Measurements from ENCODE around the gene VPS33B.
A peak's percentile ranks its signal among the peaks of the same experiment; 100 is the strongest.
"Not testable (repeated sequence)": the region's sequence is repeated elsewhere in the genome, so short reads cannot be mapped to it uniquely, and the experiment has no call there.

The VPS33B gene

GRCh38 chr15:91022075-91022831 lies at the start of gene VPS33B:
VPS33B (minus strand) TSS chr15:91022594; CDS start chr15:91022249, 345 bp downstream.
- DNase-seq (ENCODE audit: low read depth) = peak; percentile 75

DNA sequence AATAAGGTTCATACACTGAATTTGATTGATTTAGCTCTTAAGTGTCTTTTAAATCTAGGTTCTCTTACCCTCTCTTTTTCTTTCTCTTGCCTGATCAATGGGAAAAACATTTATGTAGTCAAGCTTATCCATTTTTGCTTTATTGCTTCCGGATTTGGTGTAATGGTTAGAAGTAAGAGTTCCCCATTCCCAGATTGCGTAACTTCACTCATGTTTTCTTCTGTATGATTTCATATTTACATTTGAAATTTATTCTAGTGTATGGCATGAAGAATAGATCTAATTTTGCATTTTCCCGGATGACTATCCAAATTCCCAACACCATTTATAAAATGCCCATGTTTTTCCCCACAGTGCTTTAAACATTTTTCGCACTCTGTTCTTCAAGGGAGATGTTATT lies 49.8 kb upstream of the VPS33B start:
- DNase-seq (ENCODE audit: low read depth) = no peak

- DNase-seq (ENCODE audit: low read depth) = no peak
These were observed 48.5 kb upstream of the VPS33B start for GRCh38 chr15:91070872-91071271.

DNA sequence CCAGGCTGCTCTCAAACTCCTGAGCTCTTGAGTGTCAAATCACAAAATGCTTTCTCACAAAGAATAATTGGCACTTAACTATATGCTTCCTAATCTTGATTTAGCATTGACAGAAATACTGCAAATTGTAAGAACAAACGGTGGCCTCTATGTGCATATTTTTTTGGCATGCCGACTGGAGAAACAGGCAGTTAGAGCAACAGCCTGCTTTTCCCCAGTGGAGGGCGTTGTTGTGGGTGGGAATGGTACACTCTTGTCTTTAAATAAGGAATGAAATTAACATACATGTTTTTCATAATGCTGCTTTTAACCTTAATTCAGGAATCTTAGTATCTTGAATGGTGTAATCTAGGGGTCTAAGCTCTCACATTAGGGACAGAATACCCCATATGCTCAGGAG lies 46.6 kb upstream of the VPS33B start:
- no peak for DNase-seq (ENCODE audit: low read depth)

GRCh38 chr15:91068436-91068835 lies 46.0 kb upstream of the VPS33B start:
- no peak for DNase-seq (ENCODE audit: low read depth)

GRCh38 chr15:91067036-91067435 lies 44.6 kb upstream of the VPS33B start:
- DNase-seq (ENCODE audit: low read depth) = peak; percentile 39

GRCh38 chr15:91065505-91065904 lies 43.1 kb upstream of the VPS33B start:
- no peak for DNase-seq (ENCODE audit: low read depth)

DNA sequence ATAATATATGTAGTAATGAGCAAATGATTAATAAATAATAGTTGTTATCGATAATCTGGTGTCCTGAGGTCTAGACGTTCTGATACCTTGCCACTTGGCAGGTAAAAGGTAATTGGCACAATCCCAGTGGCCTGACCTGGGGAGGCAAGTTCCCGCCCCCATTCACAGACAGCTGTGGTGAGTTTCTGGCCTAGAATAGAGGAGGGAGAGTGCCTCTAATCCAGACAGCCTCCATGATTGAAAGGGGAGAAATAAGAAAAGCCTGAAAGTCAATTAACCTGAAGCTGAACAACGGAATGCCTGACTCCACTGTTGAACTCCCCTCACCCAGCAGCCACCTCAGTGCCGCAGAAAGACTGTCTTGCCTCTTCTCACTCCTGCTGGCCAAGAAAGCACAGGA lies 39.6 kb upstream of the VPS33B start:
- DNase-seq (ENCODE audit: low read depth) = no peak

GRCh38 chr15:91061230-91061629 lies 38.8 kb upstream of the VPS33B start:
- DNase-seq (ENCODE audit: low read depth) = no peak

DNA sequence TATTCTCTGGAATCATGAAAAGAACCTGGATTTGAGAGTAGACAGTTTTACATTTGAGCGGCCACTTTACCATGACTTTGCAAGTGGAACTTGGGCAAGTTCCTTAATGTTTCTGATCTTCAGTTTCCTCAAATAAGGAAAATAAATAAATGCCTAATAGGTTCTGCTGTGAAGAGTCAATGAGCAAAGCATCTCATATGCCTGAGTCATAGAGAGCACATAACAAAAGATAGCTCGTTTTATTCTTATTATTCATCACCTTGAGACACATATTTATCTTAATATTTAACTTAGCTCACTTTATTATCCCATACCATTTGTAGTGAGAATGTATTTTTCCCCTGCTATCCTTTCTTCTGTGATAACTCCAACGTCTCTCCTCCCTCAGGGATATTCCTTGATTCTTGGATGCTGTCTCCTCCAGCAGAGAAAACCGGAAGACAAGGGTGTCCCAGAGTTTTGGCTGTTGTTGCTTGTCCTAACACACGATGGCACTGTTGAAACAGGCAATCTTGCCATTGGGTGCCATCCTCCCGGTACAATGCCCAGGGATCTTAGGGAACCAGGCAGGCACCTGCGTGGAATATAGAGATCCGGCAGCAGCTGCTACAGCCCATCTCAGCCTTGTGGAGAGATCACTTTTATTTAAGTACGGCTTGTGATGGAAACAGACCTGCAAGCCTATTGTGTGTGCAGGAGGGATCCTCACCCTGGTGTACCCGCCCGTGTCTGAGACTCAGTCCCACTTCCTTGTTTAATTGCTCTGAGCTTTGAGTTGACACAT lies 33.3 kb upstream of the VPS33B start:
- peak; percentile 54 for DNase-seq (ENCODE audit: low read depth)

- no peak for DNase-seq (ENCODE audit: low read depth)
These were observed 32.4 kb upstream of the VPS33B start for GRCh38 chr15:91054816-91055215.

DNA sequence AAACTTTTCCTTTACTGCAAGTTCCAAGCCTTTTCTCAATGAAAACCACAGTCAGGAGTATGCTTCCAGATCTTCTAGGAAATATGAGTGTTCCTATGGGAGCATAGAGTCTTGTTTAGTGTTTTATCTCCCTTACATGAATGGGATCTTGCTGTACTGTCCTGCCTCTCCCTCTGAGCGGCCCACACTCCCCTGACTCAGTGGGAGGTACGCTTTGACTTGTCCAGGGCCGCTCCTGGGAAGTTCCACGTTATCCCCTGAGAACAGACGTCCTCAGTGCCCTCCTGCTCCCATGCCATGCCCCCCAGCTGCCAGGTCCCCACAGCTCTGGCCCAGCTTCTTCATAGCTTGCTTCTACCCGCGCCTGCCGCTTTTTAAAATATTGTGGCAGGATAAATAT lies 28.9 kb upstream of the VPS33B start:
- no peak for DNase-seq (ENCODE audit: low read depth)

GRCh38 chr15:91050128-91050455 lies 27.7 kb upstream of the VPS33B start:
- no peak for DNase-seq (ENCODE audit: low read depth)

- peak; percentile 70 for DNase-seq (ENCODE audit: low read depth)
These were observed 27.2 kb upstream of the VPS33B start for GRCh38 chr15:91049378-91050127.

GRCh38 chr15:91047545-91048199 lies 25.3 kb upstream of the VPS33B start:
- DNase-seq (ENCODE audit: low read depth) = peak; percentile 12

- DNase-seq (ENCODE audit: low read depth) = not testable (repeated sequence)
These were observed 23.7 kb upstream of the VPS33B start for GRCh38 chr15:91046056-91046455.

- DNase-seq (ENCODE audit: low read depth) = no peak
These were observed 22.7 kb upstream of the VPS33B start for GRCh38 chr15:91045065-91045464.

- no peak for DNase-seq (ENCODE audit: low read depth)
These were observed 20.9 kb upstream of the VPS33B start for GRCh38 chr15:91043202-91043874.

- DNase-seq (ENCODE audit: low read depth) = no peak
These were observed 18.5 kb upstream of the VPS33B start for GRCh38 chr15:91040856-91041255.

GRCh38 chr15:91039996-91040395 lies 17.6 kb upstream of the VPS33B start:
- DNase-seq (ENCODE audit: low read depth) = no peak

DNA sequence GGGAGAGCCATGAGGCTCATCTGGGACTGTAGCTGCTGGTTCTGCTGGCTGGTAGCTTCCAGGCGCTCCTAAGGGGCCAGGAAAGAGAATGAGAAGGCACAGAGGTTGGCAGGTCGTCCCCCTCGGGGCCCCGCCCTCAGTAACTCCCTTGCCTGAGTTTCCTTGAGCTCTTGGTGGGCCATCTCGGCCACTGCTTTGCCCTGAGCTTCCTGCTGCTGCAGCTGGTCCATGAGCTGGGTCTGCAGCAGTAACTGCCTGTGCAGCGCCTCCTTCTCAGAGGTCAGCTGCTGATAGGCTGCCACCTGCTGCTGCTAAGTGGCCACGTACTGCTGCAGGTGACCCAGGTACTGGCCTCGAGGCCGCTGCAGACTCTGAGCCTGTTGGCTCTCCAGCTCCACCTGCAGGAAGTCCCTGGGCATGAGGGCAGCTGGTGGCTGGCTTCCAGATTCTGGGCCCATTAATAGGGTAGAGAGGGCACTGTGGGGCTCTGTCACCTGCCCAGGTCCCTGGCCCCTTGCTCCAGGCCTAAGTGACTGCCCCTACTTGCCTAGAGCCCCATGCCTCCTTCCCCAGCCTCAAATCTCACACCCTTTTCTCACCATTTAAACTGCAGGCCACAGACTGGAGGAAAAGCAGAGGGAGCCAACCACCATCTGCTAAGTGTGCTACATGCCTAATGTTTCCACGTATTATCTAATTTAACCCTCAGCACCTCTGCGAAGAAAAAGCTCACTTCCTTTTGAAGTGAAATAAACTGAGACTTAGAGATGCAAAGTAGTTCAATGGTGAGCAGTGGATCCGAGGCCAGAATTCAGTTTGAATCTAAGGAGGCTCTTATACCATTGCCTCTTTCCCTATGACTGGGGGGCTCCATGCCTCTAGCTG lies 10.8 kb upstream of the VPS33B start:
- DNase-seq (ENCODE audit: low read depth) = peak; percentile 19

Measured in iris pigment epithelial cell (primary cell).